H1 (cell line): ENCODE data around the gene ALK. TPM values are rescaled to one million over a fixed set of nuclear protein-coding genes. Genes with fewer than 3 reads are reported as not detected.

Experiments
- EP300 ChIP-seq, 2 experiments: IDR thresholded peaks; 1 replicate in 1 of 2; 2 replicates in 1 of 2; pipeline ENCODE4 v1.6.1; 2011 to 2012; ENCODE audit warnings: low read depth in 2 of 2, low read length in 2 of 2, mild to moderate bottlenecking in 2 of 2, borderline replicate concordance in 1 of 2, inconsistent platforms in 1 of 2, moderate library complexity in 1 of 2
- GABPA ChIP-seq: IDR thresholded peaks from 2 replicates; pipeline ENCODE4 v1.6.1; 2011; ENCODE audit warnings: mild to moderate bottlenecking, low read length, moderate library complexity, borderline replicate concordance; ENCODE audit not compliant: insufficient read depth
- POLR2AphosphoS5 ChIP-seq: IDR thresholded peaks from 2 replicates; pipeline ENCODE4 v1.6.1; 2011; ENCODE audit warnings: low read depth, low read length
- RXRA ChIP-seq: IDR thresholded peaks from 2 replicates; pipeline ENCODE4 v1.6.1; 2011; ENCODE audit warnings: low read depth, mild to moderate bottlenecking, low read length, moderate library complexity; ENCODE audit not compliant: insufficient read depth
- TCF12 ChIP-seq: IDR thresholded peaks from 2 replicates; pipeline ENCODE4 v1.6.1; 2011; ENCODE audit warnings: low read depth, mild to moderate bottlenecking, low read length
- polyA plus RNA-seq, 7 experiments: library from polyadenylated mRNA; depleted of rRNA in 3 of 7; stranded (reverse) in 5 of 7; unstranded in 2 of 7; fragments of >200 nt in 5 of 7; fragments of 200-250 nt in 2 of 7; gene quantifications; 1 replicate in 5 of 7; 2 replicates in 1 of 7; 4 replicates in 1 of 7; pipeline versions ENCODE4 v1.2.1 to v1.2.3, GENCODE V29; 2011 to 2013; ENCODE audit warnings: missing spikeins in 2 of 7, mixed read lengths in 2 of 7
- total RNA-seq: library from RNA; stranded (reverse); fragmentation: NEBNext Ultra II Directional; extraction: Animal tissue kit (Norgen Biotek cat#: 25700); gene quantifications from 2 replicates; pipeline ENCODE4 v1.2.1, GENCODE V29; 2021

The ALK gene
- total and polyA plus RNA-seq, 2 of the 8 experiments (the other 6 are each of a cell fraction or from before 2014, with no cell fraction given), result 0.02 to 0.09 TPM

- TF ChIP-seq EP300 (IDR thresholded peaks at IDR 0.05; ENCODE audit: borderline replicate concordance in 1 of 2, low read depth in 2 of 2, low read length in 2 of 2) (no peak), TCF12 (no peak), GABPA (no peak), POLR2AphosphoS5 (no peak), RXRA (no peak)
- TF ChIP-seq, all 59 proteins: peak for 0
Observed at GRCh38 chr2:29336341-29337241, 584.8 kb downstream of the ALK start (continued).
